ENCODE results near the gene GLYAT.

GRCh38 chr11:58711832-58712231, 19.9 kb downstream of the GLYAT start:
- TF ChIP-seq CTCF (IDR thresholded peaks at IDR 0.05): no peak
- no peak for TF ChIP-seq EZH2 (IDR thresholded peaks at IDR 0.05)
- TF ChIP-seq EZH2phosphoT487 (IDR thresholded peaks at IDR 0.05): no peak

Data from neural progenitor cell (in vitro differentiated cells).